ENCODE data around the gene ATXN1. TPM values are rescaled to one million over a fixed set of nuclear protein-coding genes. Genes with fewer than 3 reads are reported as not detected.

Gene ATXN1
- total RNA-seq, 1 experiment from 2014 or later = 27.0 TPM

DNA sequence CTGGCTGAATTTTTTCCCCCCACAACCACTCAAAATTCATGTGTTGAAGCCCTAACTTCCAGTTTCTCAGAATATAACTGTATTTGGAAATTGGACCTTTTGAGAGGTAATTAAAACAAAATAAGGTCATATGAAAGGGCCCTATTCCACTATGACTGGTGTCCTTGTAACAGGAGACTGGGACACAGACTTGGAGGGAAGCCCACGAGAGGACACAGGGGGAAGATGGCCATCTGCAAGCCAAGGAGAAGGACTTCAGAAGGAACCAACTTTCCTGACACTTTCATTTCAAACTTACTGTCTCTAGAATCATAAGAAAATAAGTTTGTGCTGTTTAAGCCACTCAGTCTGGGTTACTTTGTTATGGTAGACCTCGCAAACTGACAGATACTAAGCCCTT lies 134.6 kb downstream of the ATXN1 start:
- H3K9me2 ChIP-seq (replicated peaks; ENCODE audit: low read length) = no peaks in the 10 kb centered on the region
- TF ChIP-seq EZH2 (IDR thresholded peaks at IDR 0.05; ENCODE audit: low read length, unreplicated experiment) (no peak), EZH2phosphoT487 (IDR thresholded peaks at IDR 0.05; ENCODE audit: borderline replicate concordance, low read length) (no peak)
- TF ChIP-seq, protein P1, sequence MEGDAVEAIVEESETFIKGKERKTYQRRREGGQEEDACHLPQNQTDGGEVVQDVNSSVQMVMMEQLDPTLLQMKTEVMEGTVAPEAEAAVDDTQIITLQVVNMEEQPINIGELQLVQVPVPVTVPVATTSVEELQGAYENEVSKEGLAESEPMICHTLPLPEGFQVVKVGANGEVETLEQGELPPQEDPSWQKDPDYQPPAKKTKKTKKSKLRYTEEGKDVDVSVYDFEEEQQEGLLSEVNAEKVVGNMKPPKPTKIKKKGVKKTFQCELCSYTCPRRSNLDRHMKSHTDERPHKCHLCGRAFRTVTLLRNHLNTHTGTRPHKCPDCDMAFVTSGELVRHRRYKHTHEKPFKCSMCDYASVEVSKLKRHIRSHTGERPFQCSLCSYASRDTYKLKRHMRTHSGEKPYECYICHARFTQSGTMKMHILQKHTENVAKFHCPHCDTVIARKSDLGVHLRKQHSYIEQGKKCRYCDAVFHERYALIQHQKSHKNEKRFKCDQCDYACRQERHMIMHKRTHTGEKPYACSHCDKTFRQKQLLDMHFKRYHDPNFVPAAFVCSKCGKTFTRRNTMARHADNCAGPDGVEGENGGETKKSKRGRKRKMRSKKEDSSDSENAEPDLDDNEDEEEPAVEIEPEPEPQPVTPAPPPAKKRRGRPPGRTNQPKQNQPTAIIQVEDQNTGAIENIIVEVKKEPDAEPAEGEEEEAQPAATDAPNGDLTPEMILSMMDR (conservative IDR thresholded peaks at IDR 0.05; ENCODE audit: low read depth, low read length) = no peak
- ChIA-PET CTCF (no interaction called here), POLR2A (ENCODE audit: unreplicated experiment) (no interaction called here)
- H4K20me1 ChIP-seq (ENCODE audit: low read length) = no peaks in the 10 kb centered on the region
- no TSS peak for BruUV-seq (replicated peaks)
- H3K4me3 ChIP-seq (ENCODE audit: low read length) = no peak overlapping the region
- H3K27ac ChIP-seq (ENCODE audit: low read length) = no peak overlapping the region
- H3K4me1 ChIP-seq (ENCODE audit: insufficient read depth, low read length) = peaks cover 32% of the 10 kb centered on the region
- DNase-seq = no peak
- H3K9ac ChIP-seq (ENCODE audit: low read length) = no peak overlapping the region
- no peaks in the 10 kb centered on the region for H3K79me2 ChIP-seq (ENCODE audit: low read length)
- no peaks in the 10 kb centered on the region for H3K27me3 ChIP-seq (ENCODE audit: low read length)
- no peaks in the 10 kb centered on the region for H3K36me3 ChIP-seq (ENCODE audit: low read depth, low read length)
- H3F3A ChIP-seq (ENCODE audit: low read length, unreplicated experiment) = no peaks in the 10 kb centered on the region
- no peaks in the 10 kb centered on the region for H3K9me3 ChIP-seq (ENCODE audit: low read length)
- H3K4me2 ChIP-seq (ENCODE audit: low read length) = no peak overlapping the region
- no peak for ATAC-seq
- intact Hi-C loops (cut with micrococcal nuclease) = no loop called here
- H2AFZ ChIP-seq (ENCODE audit: low read length) = no peak overlapping the region

DNA sequence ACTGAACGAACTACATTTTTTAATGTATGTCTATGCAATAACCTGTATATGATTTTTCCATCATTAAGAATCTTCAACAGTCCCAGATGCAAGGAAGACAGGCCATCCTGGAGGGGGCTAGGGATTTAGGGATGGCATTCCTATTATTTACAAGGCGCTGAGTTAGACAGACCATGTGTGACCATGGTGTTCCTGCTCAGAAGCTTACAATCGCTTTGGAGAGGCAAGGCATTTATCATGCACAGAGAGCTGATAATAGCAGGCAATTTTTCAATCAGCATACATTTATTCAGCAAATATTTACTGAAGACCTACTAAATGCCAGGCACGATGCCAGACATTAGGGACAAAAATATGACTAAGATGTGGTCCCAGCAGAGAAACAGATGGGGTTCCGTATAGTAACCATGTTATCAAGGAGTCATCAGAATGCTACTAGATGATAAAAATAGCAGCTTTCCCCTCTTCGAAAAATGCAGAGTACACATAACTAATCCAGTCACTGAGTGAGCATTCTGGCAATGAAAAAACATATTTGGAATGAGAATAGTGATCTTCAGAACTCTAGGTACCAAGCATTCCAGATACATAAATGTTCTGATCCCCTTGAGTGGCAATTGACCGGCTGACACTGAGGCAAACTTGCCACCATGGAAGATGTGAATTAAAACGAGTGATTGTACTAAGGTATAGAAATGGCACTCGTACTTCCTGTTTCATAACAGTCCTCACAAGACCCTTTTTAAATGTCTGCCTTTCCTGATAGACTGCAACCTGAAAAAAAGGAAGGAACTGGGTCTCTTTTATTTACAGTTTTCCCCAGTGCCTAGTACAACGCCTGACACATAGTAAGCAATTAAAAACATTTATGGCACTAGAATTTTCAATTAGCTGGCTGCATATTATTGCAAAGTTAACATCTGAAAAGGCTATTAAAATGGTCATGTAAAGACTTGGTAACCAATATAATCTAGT lies 135.7 kb downstream of the ATXN1 start:
- Histone ChIP-seq H3K27ac (ENCODE audit: low read length) (no peak overlapping the region), H2AFZ (ENCODE audit: low read length) (no peak overlapping the region), H3K79me2 (ENCODE audit: low read length) (no peaks in the 10 kb centered on the region), H3K27me3 (ENCODE audit: low read length) (no peaks in the 10 kb centered on the region), H3K9me2 (replicated peaks; ENCODE audit: low read length) (no peaks in the 10 kb centered on the region), H3K4me3 (ENCODE audit: low read length) (no peak overlapping the region), H3K4me1 (ENCODE audit: insufficient read depth, low read length) (peaks cover 32% of the 10 kb centered on the region), H3F3A (ENCODE audit: low read length, unreplicated experiment) (no peaks in the 10 kb centered on the region), H4K20me1 (ENCODE audit: low read length) (no peaks in the 10 kb centered on the region), H3K9me3 (ENCODE audit: low read length) (no peaks in the 10 kb centered on the region), H3K9ac (ENCODE audit: low read length) (no peak overlapping the region), H3K36me3 (ENCODE audit: low read depth, low read length) (no peaks in the 10 kb centered on the region), H3K4me2 (ENCODE audit: low read length) (no peak overlapping the region)
- CTCF ChIA-PET = no interaction called here
- DNase-seq (peak; percentile 52), ATAC-seq (peak; percentile 37; the same call in 1 of the 2 replicates)
- BruUV-seq (replicated peaks) = no TSS peak
- intact Hi-C loops (cut with micrococcal nuclease) = no loop called here
- TF ChIP-seq, protein P1 (conservative IDR thresholded peaks at IDR 0.05; ENCODE audit: low read depth, low read length) = no peak
- TF ChIP-seq EZH2 (IDR thresholded peaks at IDR 0.05; ENCODE audit: low read length, unreplicated experiment) (no peak), EZH2phosphoT487 (IDR thresholded peaks at IDR 0.05; ENCODE audit: borderline replicate concordance, low read length) (no peak)
- POLR2A ChIA-PET (ENCODE audit: unreplicated experiment) = no interaction called here

All from PC-3 (cell line).